Fibroblast of lung (primary cell): Measurements from ENCODE around the gene TMEM140. TPM values are rescaled to one million over a fixed set of nuclear protein-coding genes. Genes with fewer than 3 reads are reported as not detected.

Experiments
- DNase-seq, 2 donors: peaks; one replicate each; pipeline versions ENCODE4 v3.0.0 to v3.0.0-alpha.2; 2010; ENCODE audit warnings: low read depth in 2 of 2
- H2AFZ ChIP-seq: 2 replicates; pipeline ENCODE4 v1.5.1; 2012; ENCODE audit warnings: low read length, control low read depth, inconsistent platforms
- H3K27ac ChIP-seq: 2 replicates; pipeline ENCODE4 v1.5.1; 2011; ENCODE audit warnings: low read length, control low read depth; ENCODE audit not compliant: insufficient read depth
- H3K27me3 ChIP-seq: 2 replicates; pipeline ENCODE4 v1.5.1; 2011; ENCODE audit warnings: mild to moderate bottlenecking, low read length; ENCODE audit not compliant: control insufficient read depth, insufficient read depth
- H3K36me3 ChIP-seq: 2 replicates; pipeline ENCODE4 v1.5.1; 2011; ENCODE audit warnings: low read length; ENCODE audit not compliant: control insufficient read depth, insufficient read depth
- H3K4me1 ChIP-seq: 2 replicates; pipeline ENCODE4 v1.5.1; 2011; ENCODE audit warnings: low read length; ENCODE audit not compliant: control insufficient read depth, insufficient read depth; ENCODE audit errors: extremely low read depth
- H3K4me2 ChIP-seq: 2 replicates; pipeline ENCODE4 v1.5.1; 2011; ENCODE audit warnings: low read length, control low read depth; ENCODE audit not compliant: insufficient read depth; ENCODE audit errors: extremely low read depth
- H3K4me3 ChIP-seq, 4 experiments: fragments of 200-600 bp in 1 of 4; sonication (generic) in 1 of 4; replicated peaks in 1 of 4; 2 replicates each; pipeline ENCODE4 v1.5.1; 2011 to 2016; ENCODE audit warnings: low read length in 4 of 4, low read depth in 3 of 4, mild to moderate bottlenecking in 3 of 4, control low read depth in 2 of 4, inconsistent platforms in 1 of 4, mixed read lengths in 1 of 4; ENCODE audit not compliant: insufficient read depth in 1 of 4; ENCODE audit errors: control extremely low read depth in 1 of 4
- H3K79me2 ChIP-seq: 2 replicates; pipeline ENCODE4 v1.5.1; 2012; ENCODE audit warnings: mild to moderate bottlenecking, low read length, inconsistent platforms; ENCODE audit not compliant: control insufficient read depth, insufficient read depth
- H3K9ac ChIP-seq: 2 replicates; pipeline ENCODE4 v1.5.1; 2011; ENCODE audit warnings: mild to moderate bottlenecking, low read length, control low read depth; ENCODE audit not compliant: insufficient read depth
- H3K9me3 ChIP-seq: 2 replicates; pipeline ENCODE4 v1.5.1; 2012; ENCODE audit warnings: low read depth, low read length; ENCODE audit not compliant: control insufficient read depth, insufficient read depth
- H4K20me1 ChIP-seq: 2 replicates; pipeline ENCODE4 v1.5.1; 2011; ENCODE audit warnings: low read length; ENCODE audit not compliant: control insufficient read depth, insufficient read depth; ENCODE audit errors: extremely low read depth
- EZH2 ChIP-seq: IDR thresholded peaks from 2 replicates; pipeline ENCODE4 v1.5.1; 2012; ENCODE audit warnings: low read length, control low read depth, mild to moderate bottlenecking; ENCODE audit errors: missing control alignments
- polyA plus RNA-seq, 2 donors: library from polyadenylated mRNA; depleted of rRNA in 1 of 2; stranded (reverse) in 1 of 2; unstranded in 1 of 2; fragments of >200 nt; gene quantifications; 2 replicates each; pipeline ENCODE4 v1.2.1, GENCODE V29; 2011 to 2012; ENCODE audit warnings: missing spikeins in 1 of 2
- total RNA-seq: library from RNA; depleted of rRNA; stranded (reverse); fragments of >200 nt; gene quantifications from 2 replicates; pipeline ENCODE4 v1.2.1, GENCODE V29; 2014
- TF ChIP-seq, protein P1 (sequence below), 2 donors: IDR thresholded peaks in 1 of 2; conservative IDR thresholded peaks in 1 of 2; 1 replicate in 1 of 2; 2 replicates in 1 of 2; pipeline ENCODE4 v1.5.1; 2011 to 2012; ENCODE audit warnings: low read length in 2 of 2, control low read depth in 1 of 2, inconsistent platforms in 1 of 2, low read depth in 1 of 2, mild to moderate bottlenecking in 1 of 2

TMEM140 gene
- total and polyA plus RNA-seq, 2 donors (not counting 1 experiment from before 2014, with no cell fraction given), result 8.7 to 29.7 TPM

DNA sequence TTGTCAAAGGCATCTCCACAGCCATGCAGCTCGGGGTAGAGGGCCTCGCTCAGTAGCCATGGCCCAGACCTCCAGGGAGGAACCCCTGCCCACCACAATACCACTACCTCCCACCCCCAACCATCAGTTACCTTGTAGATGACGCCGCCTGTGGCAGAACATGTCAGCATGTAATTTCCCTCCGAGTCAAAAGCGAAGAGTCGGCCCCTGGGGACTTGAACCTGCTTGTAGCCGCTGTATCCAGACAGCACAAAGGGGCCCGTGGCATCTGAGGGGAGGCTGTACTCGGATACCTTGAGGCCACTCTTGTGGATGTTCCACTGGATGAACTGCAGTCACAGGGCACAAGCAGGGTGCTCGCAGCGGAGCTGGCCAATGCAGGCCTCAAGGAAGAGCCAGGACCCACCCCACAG is 39.0 kb downstream of the TMEM140 start:
- no peaks in the 10 kb centered on the region for H3K4me1 ChIP-seq
- H3K9me3 ChIP-seq, result no peaks in the 10 kb centered on the region
- H3K4me2 ChIP-seq, result no peak overlapping the region
- no peak overlapping the region for H3K4me3 ChIP-seq
- H3K36me3 ChIP-seq, result peaks cover 18% of the 10 kb centered on the region
- no peak overlapping the region for H3K27ac ChIP-seq
- no peak for DNase-seq
- no peak overlapping the region for H2AFZ ChIP-seq
- H3K79me2 ChIP-seq, result no peaks in the 10 kb centered on the region
- no peaks in the 10 kb centered on the region for H4K20me1 ChIP-seq
- no peaks in the 10 kb centered on the region for H3K27me3 ChIP-seq
- no peak overlapping the region for H3K9ac ChIP-seq
- TF ChIP-seq, protein P1, sequence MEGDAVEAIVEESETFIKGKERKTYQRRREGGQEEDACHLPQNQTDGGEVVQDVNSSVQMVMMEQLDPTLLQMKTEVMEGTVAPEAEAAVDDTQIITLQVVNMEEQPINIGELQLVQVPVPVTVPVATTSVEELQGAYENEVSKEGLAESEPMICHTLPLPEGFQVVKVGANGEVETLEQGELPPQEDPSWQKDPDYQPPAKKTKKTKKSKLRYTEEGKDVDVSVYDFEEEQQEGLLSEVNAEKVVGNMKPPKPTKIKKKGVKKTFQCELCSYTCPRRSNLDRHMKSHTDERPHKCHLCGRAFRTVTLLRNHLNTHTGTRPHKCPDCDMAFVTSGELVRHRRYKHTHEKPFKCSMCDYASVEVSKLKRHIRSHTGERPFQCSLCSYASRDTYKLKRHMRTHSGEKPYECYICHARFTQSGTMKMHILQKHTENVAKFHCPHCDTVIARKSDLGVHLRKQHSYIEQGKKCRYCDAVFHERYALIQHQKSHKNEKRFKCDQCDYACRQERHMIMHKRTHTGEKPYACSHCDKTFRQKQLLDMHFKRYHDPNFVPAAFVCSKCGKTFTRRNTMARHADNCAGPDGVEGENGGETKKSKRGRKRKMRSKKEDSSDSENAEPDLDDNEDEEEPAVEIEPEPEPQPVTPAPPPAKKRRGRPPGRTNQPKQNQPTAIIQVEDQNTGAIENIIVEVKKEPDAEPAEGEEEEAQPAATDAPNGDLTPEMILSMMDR (conservative IDR thresholded peaks at IDR 0.05 in 1 of 2, IDR thresholded peaks at IDR 0.05 in 1 of 2; ENCODE audit: low read depth in 1 of 2, low read length in 2 of 2), result no peak
- no peak for TF ChIP-seq EZH2

DNA sequence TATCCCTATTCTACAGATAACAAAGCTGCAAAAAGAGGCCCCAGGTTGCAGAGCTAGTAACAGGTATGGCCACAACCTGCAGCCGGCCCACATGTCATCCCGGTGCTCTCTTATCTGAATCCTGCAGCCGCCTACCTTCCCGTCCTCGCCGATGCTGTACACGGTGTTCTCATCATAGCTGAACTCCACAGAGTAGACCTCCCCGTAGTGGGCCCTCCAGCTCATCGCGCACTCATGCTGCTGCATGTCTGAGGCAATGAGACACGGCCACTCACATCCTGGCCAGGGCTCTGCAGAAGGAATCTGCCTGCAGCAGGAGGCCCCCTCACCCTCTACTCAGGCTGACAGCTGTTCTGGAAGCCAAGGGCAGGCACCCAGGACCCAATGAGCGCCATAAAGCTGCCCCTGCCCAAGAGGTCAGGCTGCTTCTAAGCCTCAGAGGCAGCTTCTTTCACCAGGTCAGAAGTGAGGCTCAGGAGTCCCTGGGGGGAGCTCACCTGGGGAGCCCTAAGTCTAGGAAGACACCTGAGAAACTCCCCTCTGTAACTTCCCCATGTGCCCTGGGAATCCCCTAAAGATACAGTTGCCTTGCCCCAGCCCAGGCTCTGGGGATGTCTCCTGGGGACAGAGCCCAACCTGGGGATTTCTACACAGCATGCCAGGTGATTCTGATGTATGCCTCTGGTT is 40.6 kb downstream of the TMEM140 start:
- Histone ChIP-seq H3K27ac (no peak overlapping the region), H3K4me1 (peaks cover 4% of the 10 kb centered on the region), H3K4me2 (no peak overlapping the region), H3K9me3 (no peaks in the 10 kb centered on the region), H3K36me3 (peaks cover 17% of the 10 kb centered on the region), H3K79me2 (no peaks in the 10 kb centered on the region), H4K20me1 (no peaks in the 10 kb centered on the region), H2AFZ (no peak overlapping the region), H3K27me3 (no peaks in the 10 kb centered on the region), H3K9ac (no peak overlapping the region), H3K4me3 (no peak overlapping the region)
- TF ChIP-seq, protein P1 (conservative IDR thresholded peaks at IDR 0.05 in 1 of 2, IDR thresholded peaks at IDR 0.05 in 1 of 2; ENCODE audit: low read depth in 1 of 2, low read length in 2 of 2), result no peak
- TF ChIP-seq EZH2, result no peak
- DNase-seq, result peak in 1 of 2 donors; percentile 24

DNA sequence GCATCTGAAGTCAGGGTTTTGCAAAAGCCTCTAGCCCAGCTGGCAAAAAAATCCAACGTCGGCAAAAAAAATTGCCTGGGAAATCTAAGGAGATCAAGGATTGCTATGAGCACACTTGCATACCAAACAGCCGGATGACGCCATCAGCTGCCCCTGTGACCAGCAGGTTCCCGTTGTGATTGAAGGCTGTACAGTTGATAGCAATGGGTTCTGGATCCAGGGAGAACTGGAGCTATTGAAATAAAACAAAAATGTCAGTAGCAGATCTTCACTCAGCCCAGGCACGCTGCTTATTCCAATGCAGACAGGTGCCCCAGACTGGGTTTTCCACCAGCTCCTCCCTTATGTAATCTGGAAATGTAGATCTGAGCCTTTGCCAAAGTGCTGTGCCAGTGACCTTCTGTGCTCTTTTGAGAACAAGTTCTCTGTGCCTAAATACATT is 41.4 kb downstream of the TMEM140 start:
- Histone ChIP-seq H3K36me3 (peaks cover 15% of the 10 kb centered on the region), H3K4me1 (peaks cover 5% of the 10 kb centered on the region), H3K27ac (no peak overlapping the region), H3K9me3 (no peaks in the 10 kb centered on the region), H3K79me2 (no peaks in the 10 kb centered on the region), H3K4me2 (no peak overlapping the region), H3K9ac (no peak overlapping the region), H3K4me3 (no peak overlapping the region), H2AFZ (no peak overlapping the region), H3K27me3 (no peaks in the 10 kb centered on the region), H4K20me1 (no peaks in the 10 kb centered on the region)
- no peak for DNase-seq
- TF ChIP-seq, protein P1 (conservative IDR thresholded peaks at IDR 0.05 in 1 of 2, IDR thresholded peaks at IDR 0.05 in 1 of 2; ENCODE audit: low read depth in 1 of 2, low read length in 2 of 2), result no peak
- no peak for TF ChIP-seq EZH2
